CD4-positive, alpha-beta memory T cell (primary cell): ENCODE results near the gene LSM10. TPM values are rescaled to one million over a fixed set of nuclear protein-coding genes. Genes with fewer than 3 reads are reported as not detected.

Experiments
- CTCF ChIA-PET: fragments of 350-600 bp; sonication (Branson Sonifier 250); formaldehyde crosslinking; loops from one replicate; lab custom pipeline; 2021; ENCODE audit warnings: inconsistent platforms; ENCODE audit not compliant: partially characterized antibody; lab: Charles Lee
- POLR2A ChIA-PET: fragments of 350-600 bp; sonication (Branson Sonifier 250); formaldehyde crosslinking; loops from one replicate; lab custom pipeline; 2021; ENCODE audit not compliant: partially characterized antibody; lab: Charles Lee
- DNase-seq, 5 donors: peaks; one replicate each; pipeline versions ENCODE4 v3.0.0 to v3.0.0-alpha.2; 2020 to 2022; ENCODE audit warnings: mixed read lengths in 1 of 5
- H3K27ac ChIP-seq: one replicate; pipeline ENCODE4 v1.7.0; 2013; ENCODE audit warnings: low read depth, low read length
- H3K27me3 ChIP-seq: 2 replicates; pipeline ENCODE4 v1.7.0; 2013; ENCODE audit warnings: mild to moderate bottlenecking, low read length, moderate library complexity; ENCODE audit not compliant: insufficient read depth
- H3K36me3 ChIP-seq: 2 replicates; pipeline ENCODE4 v1.7.0; 2013; ENCODE audit warnings: mild to moderate bottlenecking, low read length, moderate library complexity; ENCODE audit not compliant: insufficient read depth
- H3K4me1 ChIP-seq: 2 replicates; pipeline ENCODE4 v1.7.0; 2013; ENCODE audit warnings: mild to moderate bottlenecking, low read length, moderate library complexity; ENCODE audit not compliant: insufficient read depth
- H3K4me3 ChIP-seq, 2 donors: one replicate each; pipeline ENCODE4 v1.7.0; 2013; ENCODE audit warnings: low read length in 2 of 2, mild to moderate bottlenecking in 1 of 2
- H3K9me3 ChIP-seq, 2 donors: one replicate each; pipeline ENCODE4 v1.7.0; 2013; ENCODE audit warnings: low read length in 2 of 2, control low read depth in 1 of 2; ENCODE audit not compliant: control insufficient read depth in 1 of 2
- H3K27ac Mint-ChIP-seq, 7 donors: one replicate each; pipeline ENCODE4 v1.8.0; 2020 to 2021; ENCODE audit warnings: mixed read lengths in 7 of 7, mild to moderate bottlenecking in 6 of 7, inconsistent platforms in 3 of 7, moderate library complexity in 3 of 7
- H3K27me3 Mint-ChIP-seq, 2 donors: one replicate each; pipeline ENCODE4 v1.8.0; 2020 to 2021; ENCODE audit warnings: mixed read lengths in 2 of 2
- H3K36me3 Mint-ChIP-seq, 2 donors: one replicate each; pipeline ENCODE4 v1.8.0; 2020 to 2021; ENCODE audit warnings: mixed read lengths in 2 of 2, inconsistent platforms in 1 of 2, mild to moderate bottlenecking in 1 of 2
- H3K4me1 Mint-ChIP-seq, 4 donors: one replicate each; pipeline ENCODE4 v1.8.0; 2020 to 2021; ENCODE audit warnings: mixed read lengths in 4 of 4, mild to moderate bottlenecking in 1 of 4
- H3K4me3 Mint-ChIP-seq, 8 donors: one replicate each; pipeline ENCODE4 v1.8.0; 2020 to 2021; ENCODE audit warnings: mixed read lengths in 8 of 8, mild to moderate bottlenecking in 7 of 8, moderate library complexity in 6 of 8, inconsistent platforms in 3 of 8
- H3K9me3 Mint-ChIP-seq, 8 donors: one replicate each; pipeline ENCODE4 v1.8.0; 2020 to 2021; ENCODE audit warnings: mixed read lengths in 8 of 8, mild to moderate bottlenecking in 5 of 8, inconsistent platforms in 3 of 8, moderate library complexity in 1 of 8
- intact Hi-C: fragments of 100-400 bp; cut with micrococcal nuclease; formaldehyde crosslinking; loops from one replicate; pipeline ENCODE4 v1.15.1; 2023
- polyA plus RNA-seq, 2 donors: library from polyadenylated mRNA; unstranded; fragments of 300-500 nt; fragmentation: Illumina TruSeq; gene quantifications; one replicate each; pipeline ENCODE4 v1.2.3, GENCODE V29; 2021
- total RNA-seq, 2 experiments: library from RNA; stranded (reverse); gene quantifications; one replicate each; pipeline ENCODE4 v1.2.3, GENCODE V29; 2021

The LSM10 gene
- total and polyA plus RNA-seq, 4 experiments from 2014 or later, result 51.0 to 187 (median 82.4) TPM

GRCh38 chr1:36392836-36393235 is 4.9 kb downstream of the LSM10 start:
- Mint-ChIP-seq H3K4me1 (peaks cover 10 to 33% (median 22%) of the 10 kb centered on the region in 4 donors), H3K27me3 (no peaks in the 10 kb centered on the region), H3K36me3 (peaks cover 14 to 38% of the 10 kb centered on the region in 2 donors), H3K9me3 (no peaks in the 10 kb centered on the region), H3K4me3 (no peak overlapping the region), H3K27ac (peak overlapping the region in 2 of 7 donors; percentile 29 to 46)
- H3K36me3 ChIP-seq, result peaks cover 30% of the 10 kb centered on the region
- intact Hi-C loops, result no loop called here
- no peak overlapping the region for H3K4me3 ChIP-seq
- no peak overlapping the region for H3K27ac ChIP-seq
- no peak for DNase-seq
- H3K4me1 ChIP-seq, result peaks cover 14% of the 10 kb centered on the region
- H3K9me3 ChIP-seq, result no peaks in the 10 kb centered on the region
- CTCF ChIA-PET, result no interaction called here
- POLR2A ChIA-PET, result no interaction called here
- H3K27me3 ChIP-seq, result no peaks in the 10 kb centered on the region

- Histone ChIP-seq H3K9me3 (no peaks in the 10 kb centered on the region), H3K4me1 (peaks cover 19% of the 10 kb centered on the region), H3K4me3 (no peak overlapping the region), H3K36me3 (peaks cover 30% of the 10 kb centered on the region), H3K27ac (no peak overlapping the region), H3K27me3 (no peaks in the 10 kb centered on the region)
- ChIA-PET CTCF (interaction anchor here (1.6 kb wide), 1 partner anchor 49 kb away, joined by 3 read pairs; no protein-coding TSS in a partner anchor), POLR2A (no interaction called here)
- peak overlapping the region in 5 of 7 donors; percentile 18 to 64 (median 27) for H3K27ac Mint-ChIP-seq
- H3K4me1 Mint-ChIP-seq, result peaks cover 11 to 31% (median 20%) of the 10 kb centered on the region in 4 donors
- no peaks in the 10 kb centered on the region for H3K27me3 Mint-ChIP-seq
- intact Hi-C loops, result no loop called here
- H3K36me3 Mint-ChIP-seq, result peaks cover 14 to 34% of the 10 kb centered on the region in 2 donors
- DNase-seq, result no peak
- H3K9me3 Mint-ChIP-seq, result no peaks in the 10 kb centered on the region
- H3K4me3 Mint-ChIP-seq, result no peak overlapping the region
These were observed 6.4 kb downstream of the LSM10 start for GRCh38 chr1:36391271-36391670.

- H3K9me3 Mint-ChIP-seq, result no peaks in the 10 kb centered on the region
- no peak overlapping the region for H3K4me3 Mint-ChIP-seq
- peaks cover 14 to 38% of the 10 kb centered on the region in 2 donors for H3K36me3 Mint-ChIP-seq
- H3K36me3 ChIP-seq, result peaks cover 30% of the 10 kb centered on the region
- no peak overlapping the region for H3K4me3 ChIP-seq
- peak overlapping the region in 2 of 7 donors; percentile 22 to 60 for H3K27ac Mint-ChIP-seq
- POLR2A ChIA-PET, result no interaction called here
- H3K27ac ChIP-seq, result no peak overlapping the region
- peaks cover 11 to 32% (median 20%) of the 10 kb centered on the region in 4 donors for H3K4me1 Mint-ChIP-seq
- no peaks in the 10 kb centered on the region for H3K27me3 Mint-ChIP-seq
- intact Hi-C loops, result no loop called here
- H3K27me3 ChIP-seq, result no peaks in the 10 kb centered on the region
- no peaks in the 10 kb centered on the region for H3K9me3 ChIP-seq
- CTCF ChIA-PET, result interaction anchor here (1.6 kb wide), 1 partner anchor 48 kb away, joined by 3 read pairs; no protein-coding TSS in a partner anchor
- H3K4me1 ChIP-seq, result peaks cover 17% of the 10 kb centered on the region
- no peak for DNase-seq
These were observed 7.3 kb downstream of the LSM10 start for GRCh38 chr1:36390411-36390810.

- no peaks in the 10 kb centered on the region for H3K27me3 Mint-ChIP-seq
- peaks cover 10 to 32% (median 20%) of the 10 kb centered on the region in 4 donors for H3K4me1 Mint-ChIP-seq
- intact Hi-C loops, result loop anchor here (5.0 kb wide), 2 partner anchors 303 to 458 kb away; partner anchors contain the start of genes ADPRS and AGO3
- Histone ChIP-seq H3K36me3 (peaks cover 30% of the 10 kb centered on the region), H3K9me3 (no peaks in the 10 kb centered on the region), H3K4me3 (no peak overlapping the region), H3K4me1 (peaks cover 17% of the 10 kb centered on the region), H3K27me3 (no peaks in the 10 kb centered on the region), H3K27ac (no peak overlapping the region)
- H3K36me3 Mint-ChIP-seq, result peaks cover 14 to 39% of the 10 kb centered on the region in 2 donors
- DNase-seq, result no peak
- no peak overlapping the region for H3K4me3 Mint-ChIP-seq
- H3K27ac Mint-ChIP-seq, result peak overlapping the region in 2 of 7 donors; percentile 22 to 37
- H3K9me3 Mint-ChIP-seq, result no peaks in the 10 kb centered on the region
- CTCF ChIA-PET, result interaction anchor here (1.6 kb wide), 1 partner anchor 48 kb away, joined by 3 read pairs; no protein-coding TSS in a partner anchor
- POLR2A ChIA-PET, result interaction anchor here (1.9 kb wide), 1 partner anchor 8 kb away, joined by 15 read pairs; the partner anchor contains the start of gene LSM10
These were observed 7.7 kb downstream of the LSM10 start for GRCh38 chr1:36389999-36390398.

GRCh38 chr1:36389261-36389660 is 8.4 kb downstream of the LSM10 start:
- no peaks in the 10 kb centered on the region for H3K9me3 ChIP-seq
- no peak overlapping the region for H3K4me3 ChIP-seq
- POLR2A ChIA-PET, result interaction anchor here (1.9 to 6.4 kb wide), 2 partner anchors 8 to 22 kb away, joined by 15 to 133 read pairs; partner anchors contain the start of gene LSM10
- peaks cover 23% of the 10 kb centered on the region for H3K4me1 ChIP-seq
- CTCF ChIA-PET, result interaction anchor here (1.1 to 1.4 kb wide), 4 partner anchors 8 to 46 kb away, joined by 4 to 7 read pairs (median 6); partner anchors contain the start of gene LSM10
- Mint-ChIP-seq H3K4me3 (no peak overlapping the region), H3K9me3 (no peaks in the 10 kb centered on the region), H3K27ac (peak overlapping the region; percentile 0 to 86 (median 16)), H3K27me3 (no peaks in the 10 kb centered on the region), H3K4me1 (peaks cover 14 to 34% (median 24%) of the 10 kb centered on the region in 4 donors), H3K36me3 (peaks cover 14 to 45% of the 10 kb centered on the region in 2 donors)
- intact Hi-C loops, result loop anchor here (5.0 kb wide), 2 partner anchors 302 to 457 kb away; partner anchors contain the start of genes ADPRS and AGO3
- H3K27me3 ChIP-seq, result no peaks in the 10 kb centered on the region
- H3K36me3 ChIP-seq, result peaks cover 30% of the 10 kb centered on the region
- no peak for DNase-seq
- H3K27ac ChIP-seq, result no peak overlapping the region

- peak overlapping the region; percentile 87 for H3K27ac ChIP-seq
- no peaks in the 10 kb centered on the region for H3K9me3 Mint-ChIP-seq
- H3K27ac Mint-ChIP-seq, result peak overlapping the region; percentile 95 to 100 (median 99)
- POLR2A ChIA-PET, result interaction anchor here (0.7 to 6.4 kb wide), 15 partner anchors 10 to 238 kb away, joined by 3 to 133 read pairs (median 6); partner anchors contain the start of genes EVA1B, LSM10, MAP7D1 and OSCP1
- CTCF ChIA-PET, result interaction anchor here (0.8 to 2.4 kb wide), 14 partner anchors 10 to 238 kb away, joined by 3 to 37 read pairs (median 4); partner anchors contain the start of genes EVA1B, LSM10 and TRAPPC3
- intact Hi-C loops, result loop anchor here (5.0 kb wide), 2 partner anchors 300 to 455 kb away; partner anchors contain the start of genes ADPRS and AGO3
- H3K4me3 Mint-ChIP-seq, result peak overlapping the region in 3 of 8 donors; percentile 84 to 94 (median 90)
- H3K9me3 ChIP-seq, result no peaks in the 10 kb centered on the region
- H3K4me1 ChIP-seq, result peaks cover 42% of the 10 kb centered on the region
- no peaks in the 10 kb centered on the region for H3K27me3 Mint-ChIP-seq
- H3K36me3 Mint-ChIP-seq, result peaks cover 8 to 39% of the 10 kb centered on the region in 2 donors
- H3K27me3 ChIP-seq, result no peaks in the 10 kb centered on the region
- H3K36me3 ChIP-seq, result peaks cover 15% of the 10 kb centered on the region
- no peak for DNase-seq
- H3K4me1 Mint-ChIP-seq, result peaks cover 24 to 48% (median 36%) of the 10 kb centered on the region in 4 donors
- H3K4me3 ChIP-seq, result no peak overlapping the region
These were observed 10.4 kb downstream of the LSM10 start for GRCh38 chr1:36387141-36387949.
